Activated CD4-positive, alpha-beta memory T cell treated with anti-CD3 and anti-CD28 coated beads for 36 hours (primary cell): ENCODE data around the gene UNC119. TPM values are rescaled to one million over a fixed set of nuclear protein-coding genes. Genes with fewer than 3 reads are reported as not detected.
A peak's percentile ranks its signal among the peaks of the same experiment; 100 is the strongest.
"Not testable (repeated sequence)": the region's sequence is repeated elsewhere in the genome, so short reads cannot be mapped to it uniquely, and the experiment has no call there.

Source experiments
- CTCF ChIA-PET: fragments of 350-600 bp; sonication (Branson Sonifier 250); formaldehyde crosslinking; loops from one replicate; lab custom pipeline; 2021; ENCODE audit warnings: antibody characterized with exemption, inconsistent platforms; lab: Charles Lee
- POLR2A ChIA-PET: fragments of 350-600 bp; sonication (Branson Sonifier 250); formaldehyde crosslinking; loops from one replicate; lab custom pipeline; 2021; ENCODE audit warnings: antibody characterized with exemption; lab: Charles Lee
- DNase-seq: peaks from one replicate; pipeline ENCODE4 v3.0.0-alpha.2; 2020
- H3K27ac Mint-ChIP-seq: one replicate; pipeline ENCODE4 v1.8.0; 2021; ENCODE audit warnings: mixed read lengths
- H3K27me3 Mint-ChIP-seq: one replicate; pipeline ENCODE4 v1.8.0; 2021; ENCODE audit warnings: mixed read lengths
- H3K36me3 Mint-ChIP-seq: one replicate; pipeline ENCODE4 v1.8.0; 2021; ENCODE audit warnings: mixed read lengths
- H3K4me1 Mint-ChIP-seq: one replicate; pipeline ENCODE4 v1.8.0; 2021; ENCODE audit warnings: low read depth, mixed read lengths
- H3K4me3 Mint-ChIP-seq: one replicate; pipeline ENCODE4 v1.8.0; 2021; ENCODE audit warnings: mild to moderate bottlenecking, mixed read lengths
- H3K9me3 Mint-ChIP-seq: one replicate; pipeline ENCODE4 v1.8.0; 2021; ENCODE audit warnings: mixed read lengths
- intact Hi-C: fragments of 100-400 bp; cut with micrococcal nuclease; formaldehyde crosslinking; loops from one replicate; pipeline ENCODE4 v1.15.1; 2023
- total RNA-seq, 2 experiments: library from RNA; stranded (reverse); gene quantifications; one replicate each; pipeline ENCODE4 v1.2.3, GENCODE V29; 2021

Gene UNC119
- total RNA-seq, 2 experiments from 2014 or later = 38.0 to 42.0 TPM

DNA sequence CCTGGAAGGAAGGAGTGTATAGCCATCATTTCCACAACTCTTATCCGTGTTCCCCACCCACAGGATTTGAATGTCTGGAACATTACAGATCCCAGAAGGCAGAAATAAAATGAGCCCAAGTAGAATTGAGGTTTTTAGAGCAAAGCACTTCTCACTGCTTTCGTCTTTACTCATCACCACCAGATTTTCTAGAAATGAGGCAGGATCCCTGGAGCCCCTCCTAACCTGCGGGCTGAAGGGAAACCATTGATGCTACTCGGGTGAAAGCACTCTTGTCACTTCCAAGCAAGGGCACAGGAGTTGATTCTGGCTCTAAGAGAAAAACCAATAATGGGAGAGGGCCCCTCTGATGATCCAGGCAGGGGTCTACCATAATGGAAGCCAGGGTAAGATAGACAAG lies 27.1 kb upstream of the UNC119 start:
- Mint-ChIP-seq H3K9me3 (no peaks in the 10 kb centered on the region), H3K36me3 (peaks cover 38% of the 10 kb centered on the region), H3K27ac (peak overlapping the region; percentile 84), H3K4me3 (no peak overlapping the region), H3K4me1 (peaks cover 35% of the 10 kb centered on the region), H3K27me3 (no peaks in the 10 kb centered on the region)
- peak; percentile 77 for DNase-seq
- ChIA-PET CTCF (interaction anchor here (1.7 to 3.8 kb wide), 2 partner anchors 9 to 31 kb away, joined by 8 to 20 read pairs; no protein-coding TSS in a partner anchor), POLR2A (interaction anchor here (0.6 to 1.1 kb wide), 4 partner anchors 9 to 20 kb away, joined by 3 to 7 read pairs (median 4); no protein-coding TSS in a partner anchor)
- intact Hi-C loops = loop anchor here (1.0 kb wide), 3 partner anchors 9 to 30 kb away; partner anchors contain the start of gene SPAG5

DNA sequence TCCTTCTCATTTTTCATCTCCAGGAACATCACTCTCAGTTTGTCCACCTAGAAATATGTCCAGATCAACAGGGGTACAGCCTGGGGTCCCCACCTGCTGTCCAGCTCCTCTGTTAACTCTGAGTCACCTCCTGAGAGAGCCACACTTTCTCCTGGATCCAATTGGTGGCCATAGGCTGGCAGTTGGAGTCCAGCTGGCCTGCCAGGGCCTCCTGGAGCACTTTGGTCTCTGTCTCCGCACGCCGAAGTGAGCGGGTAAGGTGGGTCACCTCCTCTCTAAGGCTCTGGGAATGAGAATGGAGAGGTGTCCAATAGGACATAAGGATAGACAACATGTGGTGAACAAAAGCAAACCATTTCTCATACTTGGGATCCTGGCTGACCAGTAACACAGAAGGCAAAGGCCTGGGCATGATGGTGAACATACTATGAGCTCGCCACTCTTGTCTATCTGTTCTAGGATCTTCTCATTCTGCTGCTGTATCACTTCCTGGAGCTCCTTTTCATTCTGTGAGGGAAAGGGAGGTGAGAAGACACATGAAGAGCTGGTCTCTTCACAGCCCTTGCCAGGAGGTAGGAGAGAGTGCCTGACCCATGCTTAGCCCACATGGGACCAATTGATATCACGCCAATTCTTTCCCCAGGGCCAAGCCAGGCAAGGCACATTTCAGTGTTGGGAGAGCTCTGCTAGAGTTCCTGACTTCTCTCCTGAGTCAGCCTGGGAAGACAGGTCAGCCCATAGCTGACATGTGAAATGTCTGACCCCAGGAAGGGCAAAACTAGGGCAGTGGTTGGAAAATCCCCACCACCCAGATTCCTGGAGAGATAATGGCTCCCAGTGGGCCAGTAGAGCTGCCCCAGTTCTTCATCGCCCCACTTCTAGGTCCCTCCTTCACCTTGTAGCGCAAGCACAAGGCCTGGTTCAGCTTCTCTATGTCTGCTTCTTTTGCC lies 26.1 kb upstream of the UNC119 start:
- H3K36me3 Mint-ChIP-seq = peaks cover 38% of the 10 kb centered on the region
- CTCF ChIA-PET = interaction anchor here (0.9 to 3.8 kb wide), 3 partner anchors 8 to 83 kb away, joined by 4 to 20 read pairs (median 8); no protein-coding TSS in a partner anchor
- no peaks in the 10 kb centered on the region for H3K9me3 Mint-ChIP-seq
- H3K4me3 Mint-ChIP-seq = peak overlapping the region; percentile 20
- DNase-seq = no peak
- H3K4me1 Mint-ChIP-seq = peaks cover 35% of the 10 kb centered on the region
- H3K27me3 Mint-ChIP-seq = no peaks in the 10 kb centered on the region
- peak overlapping the region; percentile 84 for H3K27ac Mint-ChIP-seq
- intact Hi-C loops = loop anchor here (1.0 kb wide), 3 partner anchors 8 to 29 kb away; partner anchors contain the start of gene SPAG5
- POLR2A ChIA-PET = interaction anchor here (0.5 to 1.4 kb wide), 6 partner anchors 8 to 130 kb away, joined by 3 to 7 read pairs (median 3); no protein-coding TSS in a partner anchor

DNA sequence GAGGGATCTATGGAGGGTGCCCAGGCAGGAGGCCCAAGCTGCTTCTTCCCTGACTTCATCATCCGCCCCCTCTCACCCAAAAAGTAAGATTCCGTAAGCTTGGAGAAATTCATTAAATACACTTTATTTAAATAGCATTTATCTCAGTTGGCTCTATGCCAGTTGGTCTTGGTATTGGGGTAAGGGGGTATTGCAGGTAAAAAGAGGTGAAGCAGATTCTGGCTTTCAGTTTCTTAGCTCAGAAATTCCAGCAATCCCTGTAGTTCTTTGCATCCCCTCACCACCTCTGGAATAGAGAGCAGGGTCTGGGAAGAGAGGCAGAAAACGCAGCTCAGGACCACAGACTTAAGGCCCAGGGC lies 25.0 kb upstream of the UNC119 start:
- Mint-ChIP-seq H3K27me3 (no peaks in the 10 kb centered on the region), H3K4me1 (peaks cover 42% of the 10 kb centered on the region), H3K4me3 (no peak overlapping the region), H3K36me3 (peaks cover 38% of the 10 kb centered on the region), H3K9me3 (no peaks in the 10 kb centered on the region), H3K27ac (no peak overlapping the region)
- DNase-seq = no peak
- CTCF ChIA-PET = interaction anchor here (3.8 kb wide), 1 partner anchor 29 kb away, joined by 20 read pairs; no protein-coding TSS in a partner anchor
- POLR2A ChIA-PET = interaction anchor here (0.9 to 1.4 kb wide), 4 partner anchors 8 to 22 kb away, joined by 3 to 13 read pairs (median 4); partner anchors contain the start of gene SPAG5
- intact Hi-C loops = no loop called here

DNA sequence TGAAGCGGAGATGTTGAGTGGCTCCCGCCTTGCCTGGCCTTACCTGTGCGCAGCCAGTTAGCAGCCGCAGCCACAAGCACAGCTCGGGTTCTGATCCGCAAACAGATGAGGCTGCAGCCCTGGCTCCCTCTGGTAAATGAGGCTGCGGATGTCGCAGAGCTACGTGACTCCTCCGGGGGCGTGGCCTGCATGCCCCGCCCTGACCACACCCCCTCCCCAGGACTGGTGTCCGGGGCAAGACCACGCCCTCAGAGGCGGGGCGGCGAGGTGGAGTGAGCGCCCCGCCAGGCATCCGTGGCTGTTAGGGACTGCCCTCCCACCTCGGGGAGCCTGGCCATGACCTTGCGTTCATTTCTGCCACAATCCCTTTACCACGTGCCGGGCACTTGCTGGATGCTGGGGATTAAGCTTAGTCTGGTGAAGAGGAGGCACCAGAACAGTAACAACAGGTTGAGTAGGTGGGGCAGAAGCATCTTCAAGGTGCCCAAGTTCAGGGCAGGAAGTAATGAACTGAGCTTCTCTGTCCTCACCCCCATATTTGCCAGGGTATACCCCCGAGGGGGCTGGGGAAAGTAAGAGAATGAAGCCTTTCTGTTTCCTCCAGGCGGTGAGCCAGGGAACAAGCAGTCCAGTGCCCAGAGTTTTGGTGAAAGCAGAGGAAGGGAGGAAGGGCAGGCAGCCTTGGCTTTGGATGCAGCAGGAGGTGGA lies 24.5 kb upstream of the UNC119 start, which contains the start of gene ALDOC:
Gene ALDOC, minus strand, starts transcription at position 138 of the 708 bp plus-strand sequence. CDS start 1,363 bp downstream, outside the sequence.
- H3K36me3 Mint-ChIP-seq = peaks cover 38% of the 10 kb centered on the region
- POLR2A ChIA-PET = interaction anchor here (0.9 to 1.4 kb wide), 5 partner anchors 9 to 29 kb away, joined by 3 to 13 read pairs (median 4); partner anchors contain the start of gene SPAG5

DNA sequence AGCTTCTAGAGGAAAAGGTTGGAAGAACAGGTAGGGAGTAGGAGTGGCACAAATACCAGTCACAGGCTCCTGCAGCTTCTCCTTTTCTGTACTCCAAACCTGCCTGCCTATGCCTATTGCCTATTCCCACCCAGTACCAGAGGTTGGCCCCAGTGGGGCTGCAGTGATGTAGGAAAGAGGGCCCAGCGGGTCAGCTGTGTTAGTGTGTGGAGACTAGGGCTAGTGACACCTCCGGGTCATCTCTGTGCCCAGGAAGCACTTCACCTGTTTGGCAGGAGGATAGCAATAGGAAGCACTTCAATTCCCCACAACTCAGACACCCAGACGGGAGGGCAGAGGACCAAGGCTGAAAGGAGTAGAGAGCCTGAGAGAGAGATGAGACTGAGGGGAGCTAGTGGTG lies 23.6 kb upstream of the UNC119 start:
- CTCF ChIA-PET = interaction anchor here (0.7 to 2.1 kb wide), 3 partner anchors 26 to 71 kb away, joined by 3 to 10 read pairs (median 7); no protein-coding TSS in a partner anchor
- Mint-ChIP-seq H3K4me3 (peak overlapping the region; percentile 78), H3K36me3 (peaks cover 38% of the 10 kb centered on the region)

More for the DNA sequence above, 24.5 kb upstream of the UNC119 start, which contains the start of gene ALDOC:
- intact Hi-C loops = no loop called here
- Mint-ChIP-seq H3K4me1 (peaks cover 47% of the 10 kb centered on the region), H3K4me3 (peak within 1 kb of the TSS; percentile 78), H3K27ac (peak within 1 kb of the TSS; percentile 81), H3K27me3 (no peaks in the 10 kb centered on the region), H3K9me3 (no peaks in the 10 kb centered on the region)
- CTCF ChIA-PET = interaction anchor here (1.0 to 3.8 kb wide), 3 partner anchors 21 to 70 kb away, joined by 5 to 20 read pairs (median 7); no protein-coding TSS in a partner anchor
- DNase-seq = peak; percentile 98

DNA sequence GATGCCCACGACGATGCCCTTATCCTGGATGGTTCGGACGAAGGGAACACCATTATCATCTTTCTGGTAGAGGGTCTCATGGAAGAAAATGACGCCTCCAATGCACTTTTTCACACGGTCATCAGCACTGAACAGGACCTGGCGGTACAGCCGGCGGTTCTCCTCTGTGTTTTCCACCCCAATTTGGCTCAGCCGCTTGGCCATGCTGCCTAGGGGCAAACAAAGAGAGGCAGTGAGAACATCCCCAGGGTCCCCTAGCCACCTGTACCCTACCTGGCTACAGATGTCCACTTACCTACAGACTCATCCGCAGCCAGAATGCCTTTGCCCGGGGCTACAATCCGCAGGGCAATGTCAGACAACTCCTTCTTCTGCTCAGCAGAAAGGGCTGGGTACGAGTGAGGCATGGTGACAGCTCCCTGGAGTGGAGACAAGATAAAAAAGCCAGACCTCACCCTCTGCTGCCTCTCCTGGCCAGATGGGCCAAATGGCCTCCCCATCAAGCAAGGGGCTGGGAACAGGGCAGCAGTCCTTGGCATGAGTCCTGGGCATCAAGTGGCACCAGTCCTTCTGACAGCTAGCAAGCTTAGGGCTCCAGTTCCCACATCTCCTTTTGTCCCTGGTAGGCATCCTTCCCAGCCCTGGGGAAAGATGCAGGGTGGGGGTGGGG lies 22.8 kb upstream of the UNC119 start:
- H3K36me3 Mint-ChIP-seq = peaks cover 37% of the 10 kb centered on the region
- H3K27ac Mint-ChIP-seq = no peak overlapping the region
- no peaks in the 10 kb centered on the region for H3K9me3 Mint-ChIP-seq
- ChIA-PET CTCF (interaction anchor here (0.7 to 2.1 kb wide), 4 partner anchors 20 to 72 kb away, joined by 3 to 10 read pairs (median 5); no protein-coding TSS in a partner anchor), POLR2A (interaction anchor here (1.2 to 1.4 kb wide), 2 partner anchors 18 to 25 kb away, joined by 3 to 6 read pairs; no protein-coding TSS in a partner anchor)
- H3K4me1 Mint-ChIP-seq = peaks cover 51% of the 10 kb centered on the region
- no peak overlapping the region for H3K4me3 Mint-ChIP-seq
- H3K27me3 Mint-ChIP-seq = no peaks in the 10 kb centered on the region
- intact Hi-C loops = no loop called here
- no peak for DNase-seq

More for the DNA sequence above, 23.6 kb upstream of the UNC119 start:
- DNase-seq, intact Hi-C loops, H3K9me3 Mint-ChIP-seq, H3K27me3 Mint-ChIP-seq: not testable (repeated sequence)
- Mint-ChIP-seq H3K4me1 (peaks cover 51% of the 10 kb centered on the region), H3K27ac (peak overlapping the region; percentile 58)
- POLR2A ChIA-PET = interaction anchor here (1.2 to 1.4 kb wide), 4 partner anchors 16 to 28 kb away, joined by 3 to 6 read pairs (median 4); no protein-coding TSS in a partner anchor

DNA sequence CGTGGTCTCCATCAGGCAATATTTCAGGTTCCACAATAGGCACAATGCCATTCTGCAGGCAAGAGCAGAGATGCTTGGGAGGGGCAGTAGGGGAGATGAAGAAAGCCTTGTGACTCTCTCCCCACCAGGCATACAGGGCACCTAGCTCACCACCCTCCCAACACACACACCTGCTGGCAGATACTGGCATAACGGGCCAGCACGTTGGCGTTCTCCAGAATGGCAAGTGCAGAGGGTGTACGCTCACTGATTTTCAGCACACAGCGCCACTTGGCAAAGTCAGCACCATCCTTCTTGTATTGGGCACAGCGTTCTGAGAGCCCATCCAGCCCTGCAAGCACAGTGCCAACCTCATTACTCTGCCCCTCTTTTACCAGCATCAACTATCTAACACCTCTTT lies 22.1 kb upstream of the UNC119 start:
- ChIA-PET POLR2A (interaction anchor here (1.2 kb wide), 1 partner anchor 18 kb away, joined by 3 read pairs; no protein-coding TSS in a partner anchor), CTCF (interaction anchor here (2.1 kb wide), 1 partner anchor 24 kb away, joined by 10 read pairs; no protein-coding TSS in a partner anchor)
- peak; percentile 31 for DNase-seq
- H3K9me3 Mint-ChIP-seq = no peaks in the 10 kb centered on the region
- H3K4me3 Mint-ChIP-seq = no peak overlapping the region
- intact Hi-C loops = no loop called here
- H3K27me3 Mint-ChIP-seq = no peaks in the 10 kb centered on the region
- H3K36me3 Mint-ChIP-seq = peaks cover 35% of the 10 kb centered on the region
- no peak overlapping the region for H3K27ac Mint-ChIP-seq
- peaks cover 50% of the 10 kb centered on the region for H3K4me1 Mint-ChIP-seq

DNA sequence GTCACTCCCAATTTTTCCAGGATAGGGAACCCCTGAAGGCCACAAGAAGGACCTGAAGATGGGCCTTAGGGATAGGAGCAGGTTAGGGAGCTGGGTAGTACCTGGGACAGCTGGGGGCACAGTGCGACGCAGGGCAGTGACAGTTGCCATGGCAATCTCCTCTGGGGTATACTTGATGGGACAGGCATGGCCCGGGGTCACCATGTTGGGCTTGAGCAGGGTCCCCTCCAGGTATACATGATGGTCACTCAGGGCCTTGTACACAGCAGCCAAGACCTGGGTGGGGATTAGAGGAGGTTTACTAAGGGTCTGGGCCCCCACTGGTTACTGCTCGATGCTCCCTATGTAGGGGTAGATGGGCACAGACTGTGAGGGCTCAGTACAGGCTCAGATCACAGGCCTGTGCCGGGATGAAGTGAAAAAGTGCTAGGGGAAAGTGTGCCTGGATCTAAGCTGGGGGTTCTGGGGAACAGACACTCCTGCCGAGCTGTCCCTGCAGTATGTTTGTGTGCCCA lies 21.6 kb upstream of the UNC119 start:
- no peaks in the 10 kb centered on the region for H3K9me3 Mint-ChIP-seq
- no peak overlapping the region for H3K27ac Mint-ChIP-seq
- no peaks in the 10 kb centered on the region for H3K27me3 Mint-ChIP-seq
- H3K4me1 Mint-ChIP-seq = peaks cover 47% of the 10 kb centered on the region
- intact Hi-C loops = no loop called here
- H3K36me3 Mint-ChIP-seq = peaks cover 32% of the 10 kb centered on the region
- ChIA-PET POLR2A (no interaction called here), CTCF (interaction anchor here (2.1 kb wide), 1 partner anchor 24 kb away, joined by 10 read pairs; no protein-coding TSS in a partner anchor)
- H3K4me3 Mint-ChIP-seq = no peak overlapping the region
- no peak for DNase-seq

DNA sequence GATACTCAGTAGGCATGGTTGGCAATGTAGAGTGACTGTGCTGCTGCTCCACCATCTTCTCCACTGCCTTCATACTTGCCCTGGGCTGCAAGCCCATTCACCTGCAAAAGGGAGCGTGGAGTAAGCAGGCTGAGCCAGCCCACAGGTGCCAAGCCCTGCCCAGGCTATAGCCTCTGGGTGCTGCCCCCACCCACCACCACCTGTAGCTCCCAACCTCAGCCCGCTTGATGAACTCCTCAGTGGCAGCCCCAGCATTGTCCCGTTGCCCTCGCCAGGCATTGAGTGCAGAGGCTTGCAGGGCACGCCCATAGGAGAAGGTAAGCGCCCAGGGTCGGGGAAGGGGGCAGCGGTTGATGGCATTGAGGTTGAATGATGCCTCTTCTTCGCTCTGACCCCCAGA lies 21.1 kb upstream of the UNC119 start:
- H3K4me3 Mint-ChIP-seq = no peak overlapping the region
- DNase-seq = no peak
- H3K27ac Mint-ChIP-seq = no peak overlapping the region
- ChIA-PET POLR2A (interaction anchor here (0.6 kb wide), 1 partner anchor 22 kb away, joined by 4 read pairs; no protein-coding TSS in a partner anchor), CTCF (interaction anchor here (6.4 kb wide), 1 partner anchor 25 kb away, joined by 53 read pairs; no protein-coding TSS in a partner anchor)
- H3K9me3 Mint-ChIP-seq = no peaks in the 10 kb centered on the region
- H3K4me1 Mint-ChIP-seq = peaks cover 45% of the 10 kb centered on the region
- H3K27me3 Mint-ChIP-seq = no peaks in the 10 kb centered on the region
- peaks cover 27% of the 10 kb centered on the region for H3K36me3 Mint-ChIP-seq
- intact Hi-C loops = no loop called here

DNA sequence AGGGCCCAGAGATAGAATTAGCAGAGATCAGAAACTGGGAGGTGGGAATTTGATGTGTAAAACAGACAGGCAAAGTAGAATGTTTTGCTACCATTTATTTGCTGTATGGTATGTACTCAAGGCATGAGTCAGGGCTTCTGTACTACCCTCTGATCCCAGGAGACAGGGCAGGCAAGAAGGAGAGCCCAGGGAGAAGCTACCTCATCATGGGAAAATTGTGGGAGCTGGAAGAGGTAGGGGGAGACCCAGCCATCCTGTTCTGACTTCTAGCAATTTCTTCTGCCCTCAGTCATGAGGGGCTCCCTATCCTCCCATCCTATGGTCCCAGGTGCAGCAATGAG lies 20.6 kb upstream of the UNC119 start:
- Mint-ChIP-seq H3K9me3 (no peaks in the 10 kb centered on the region), H3K4me3 (no peak overlapping the region), H3K27ac (no peak overlapping the region), H3K36me3 (peaks cover 25% of the 10 kb centered on the region), H3K27me3 (no peaks in the 10 kb centered on the region), H3K4me1 (peaks cover 49% of the 10 kb centered on the region)
- ChIA-PET POLR2A (interaction anchor here (0.6 kb wide), 1 partner anchor 22 kb away, joined by 4 read pairs; no protein-coding TSS in a partner anchor), CTCF (interaction anchor here (1.5 to 6.4 kb wide), 2 partner anchors 11 to 25 kb away, joined by 4 to 53 read pairs; no protein-coding TSS in a partner anchor)
- DNase-seq = no peak
- intact Hi-C loops = no loop called here
